ENCODE measurements around the gene DGKQ. TPM values are rescaled to one million over a fixed set of nuclear protein-coding genes. Genes with fewer than 3 reads are reported as not detected.
A peak's percentile ranks its signal among the peaks of the same experiment; 100 is the strongest.

The DGKQ gene, protein sequence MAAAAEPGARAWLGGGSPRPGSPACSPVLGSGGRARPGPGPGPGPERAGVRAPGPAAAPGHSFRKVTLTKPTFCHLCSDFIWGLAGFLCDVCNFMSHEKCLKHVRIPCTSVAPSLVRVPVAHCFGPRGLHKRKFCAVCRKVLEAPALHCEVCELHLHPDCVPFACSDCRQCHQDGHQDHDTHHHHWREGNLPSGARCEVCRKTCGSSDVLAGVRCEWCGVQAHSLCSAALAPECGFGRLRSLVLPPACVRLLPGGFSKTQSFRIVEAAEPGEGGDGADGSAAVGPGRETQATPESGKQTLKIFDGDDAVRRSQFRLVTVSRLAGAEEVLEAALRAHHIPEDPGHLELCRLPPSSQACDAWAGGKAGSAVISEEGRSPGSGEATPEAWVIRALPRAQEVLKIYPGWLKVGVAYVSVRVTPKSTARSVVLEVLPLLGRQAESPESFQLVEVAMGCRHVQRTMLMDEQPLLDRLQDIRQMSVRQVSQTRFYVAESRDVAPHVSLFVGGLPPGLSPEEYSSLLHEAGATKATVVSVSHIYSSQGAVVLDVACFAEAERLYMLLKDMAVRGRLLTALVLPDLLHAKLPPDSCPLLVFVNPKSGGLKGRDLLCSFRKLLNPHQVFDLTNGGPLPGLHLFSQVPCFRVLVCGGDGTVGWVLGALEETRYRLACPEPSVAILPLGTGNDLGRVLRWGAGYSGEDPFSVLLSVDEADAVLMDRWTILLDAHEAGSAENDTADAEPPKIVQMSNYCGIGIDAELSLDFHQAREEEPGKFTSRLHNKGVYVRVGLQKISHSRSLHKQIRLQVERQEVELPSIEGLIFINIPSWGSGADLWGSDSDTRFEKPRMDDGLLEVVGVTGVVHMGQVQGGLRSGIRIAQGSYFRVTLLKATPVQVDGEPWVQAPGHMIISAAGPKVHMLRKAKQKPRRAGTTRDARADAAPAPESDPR
- 9.6 TPM for total RNA-seq

DNA sequence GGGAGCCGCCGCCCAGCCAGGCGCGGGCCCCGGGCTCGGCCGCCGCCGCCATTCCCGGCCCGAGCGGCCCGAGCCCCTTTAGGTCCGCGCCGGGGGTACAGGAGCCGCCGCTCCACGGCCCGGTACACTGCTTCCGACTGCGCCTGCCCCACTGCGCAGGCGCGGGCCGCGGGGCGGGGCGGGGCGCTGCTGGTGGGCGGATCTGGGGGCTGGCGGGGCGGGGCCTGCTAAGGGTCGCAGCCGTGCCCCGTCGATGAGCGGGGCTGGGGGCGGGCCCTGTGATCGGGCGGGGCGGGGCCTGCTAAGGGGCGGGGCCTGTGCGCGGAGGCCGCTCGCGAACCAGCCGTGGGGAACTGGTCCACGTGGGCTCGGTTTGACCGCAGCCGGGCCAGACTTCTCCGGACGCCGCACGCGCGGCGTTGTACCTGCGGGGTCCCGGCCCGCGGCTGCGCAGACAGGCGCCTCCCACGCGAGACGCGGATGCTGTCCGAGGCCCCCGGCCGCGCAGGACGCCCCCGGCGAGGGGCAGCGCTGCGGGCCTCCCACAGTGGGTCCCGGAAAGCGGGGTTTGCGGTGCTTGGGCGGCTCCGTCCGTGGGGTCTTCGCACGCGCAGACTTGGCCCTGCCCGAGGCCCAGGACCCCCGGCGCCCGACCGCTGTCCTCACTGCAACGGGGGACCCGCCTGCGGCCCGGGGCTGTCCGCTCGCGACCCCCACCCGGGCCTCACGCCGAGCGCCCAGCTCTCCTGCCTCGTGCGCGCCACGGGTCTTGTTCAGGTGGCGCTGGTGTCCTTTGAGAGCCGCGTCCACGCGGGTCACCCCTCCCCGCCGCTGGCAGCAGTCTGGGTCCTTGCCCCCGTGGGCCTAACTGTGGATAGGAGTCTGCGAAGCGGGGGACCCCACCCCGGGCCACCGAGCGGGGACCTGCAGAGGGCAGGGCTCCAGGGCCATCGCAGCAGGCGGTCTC, at the start of gene DGKQ:
Gene DGKQ (minus strand): TSS at position 139 of the 967 bp plus-strand sequence. CDS start 87 bp downstream, at position 52.
- intact Hi-C loops (cut with DNase I), result no loop called here
- peak; percentile 98 for ATAC-seq

DNA sequence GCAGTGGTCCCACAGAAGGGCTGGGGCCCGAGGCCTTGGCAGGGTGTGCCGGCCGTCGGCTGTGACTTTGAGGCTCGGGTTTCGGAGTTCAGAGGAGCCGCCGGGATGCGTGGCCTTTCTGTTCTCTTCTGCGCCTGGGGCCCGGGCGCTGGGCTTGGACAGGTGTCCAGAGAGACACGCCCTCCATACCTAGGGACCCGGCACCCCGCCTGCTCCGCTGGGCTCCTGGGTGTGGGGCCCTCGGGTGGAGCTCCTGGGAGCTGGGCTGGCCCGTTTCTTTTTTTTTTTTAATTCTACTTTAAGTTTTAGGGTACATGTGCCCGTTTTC, 49.3 kb upstream of the DGKQ start:
- DNase-seq (ENCODE audit: low spot score), result no peak
- ATAC-seq, result no peak
- intact Hi-C loops (cut with DNase I), result no loop called here

More for the DNA sequence above, at the start of gene DGKQ:
- DNase-seq (ENCODE audit: low spot score), result peak; percentile 93

GRCh38 chr4:1022051-1022738, 48.8 kb upstream of the DGKQ start:
- ATAC-seq, result no peak
- intact Hi-C loops (cut with DNase I), result no loop called here
- DNase-seq (ENCODE audit: low spot score), result no peak

GRCh38 chr4:1021386-1022050, 48.1 kb upstream of the DGKQ start:
- intact Hi-C loops (cut with DNase I), result no loop called here
- no peak for ATAC-seq
- no peak for DNase-seq (ENCODE audit: low spot score)

DNA sequence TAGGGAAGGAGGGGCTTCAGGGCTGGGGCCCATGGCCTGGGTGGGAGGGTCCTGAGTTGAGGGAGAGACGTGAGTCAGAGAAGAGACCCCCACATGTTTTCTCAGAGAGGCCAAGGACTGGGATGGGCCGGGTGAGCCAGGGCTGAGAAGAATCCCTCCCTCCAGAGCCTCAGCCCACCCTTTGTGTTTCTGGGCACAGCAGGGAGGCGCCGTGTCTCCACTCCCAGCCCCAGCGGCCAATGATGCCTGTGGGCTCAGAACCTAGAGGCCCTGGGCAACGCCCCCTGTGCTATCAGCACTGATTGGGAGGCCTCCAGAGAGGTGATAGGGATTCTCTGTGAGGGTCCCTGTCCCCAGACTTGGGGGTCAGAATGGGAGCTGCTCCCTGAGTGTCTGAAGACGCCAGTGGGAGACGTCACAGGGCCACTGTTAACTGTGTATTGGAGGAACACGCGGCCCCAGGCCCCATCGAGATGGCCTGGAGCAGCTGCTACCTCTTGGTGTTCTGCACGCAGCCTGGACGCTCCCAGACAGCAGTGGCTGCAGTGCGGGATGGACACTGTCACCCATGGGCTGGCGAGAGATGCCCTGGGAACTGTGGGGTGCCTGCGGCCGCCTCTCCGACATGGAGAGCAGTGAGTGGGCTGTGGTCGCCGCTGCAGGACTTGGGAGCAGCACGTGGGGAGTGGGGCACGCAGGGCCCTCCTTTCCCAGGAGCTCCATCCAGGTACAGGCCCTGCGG, 46.5 kb upstream of the DGKQ start:
- no peak for ATAC-seq
- no peak for DNase-seq (ENCODE audit: low spot score)
- intact Hi-C loops (cut with DNase I), result no loop called here

GRCh38 chr4:1019320-1019719, 46.0 kb upstream of the DGKQ start:
- intact Hi-C loops (cut with DNase I), result no loop called here
- DNase-seq (ENCODE audit: low spot score), result no peak
- no peak for ATAC-seq

DNA sequence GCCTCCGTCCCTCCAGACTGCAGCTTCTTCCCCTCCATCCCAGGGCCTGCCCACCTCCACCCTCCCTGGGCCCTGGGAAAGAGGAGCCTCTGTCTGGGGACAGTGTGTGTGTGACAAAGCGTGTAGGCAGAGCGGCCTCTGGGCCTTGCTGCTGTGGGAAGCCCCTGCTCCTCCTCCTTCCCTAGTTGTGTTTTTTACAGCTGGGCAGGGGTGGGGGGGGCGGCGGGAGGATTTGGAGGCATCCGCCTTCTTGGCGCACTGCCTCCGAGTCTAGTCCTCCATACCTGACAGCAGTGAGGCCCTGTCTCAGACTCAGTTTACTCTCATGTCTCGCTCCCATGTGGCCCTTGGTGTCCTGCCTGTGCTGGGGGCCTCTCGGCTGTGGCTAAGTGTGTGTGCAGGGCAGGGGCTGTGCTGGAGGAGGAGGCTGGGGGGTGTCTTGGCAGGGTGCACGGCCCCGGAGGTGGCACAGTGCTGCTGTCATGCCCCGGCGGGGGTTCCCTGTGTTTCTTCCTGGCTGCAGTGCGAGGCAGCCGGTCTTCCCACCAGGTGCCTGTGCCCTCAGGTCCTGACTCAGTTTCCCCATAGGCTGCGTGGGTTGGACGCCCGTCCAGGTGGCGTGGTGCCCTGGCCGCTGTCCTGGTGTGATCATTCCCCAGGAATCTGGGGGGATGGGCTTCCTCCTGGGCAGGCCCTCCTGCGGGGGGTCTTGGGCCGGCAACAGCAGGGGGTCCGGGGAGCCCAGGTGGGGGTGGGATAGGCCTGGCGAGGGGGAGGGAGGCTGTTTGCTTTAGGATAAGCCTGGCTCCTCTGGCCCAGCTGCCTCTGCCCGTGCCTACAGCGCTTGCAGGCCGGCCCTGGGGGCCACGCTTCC, 45.0 kb upstream of the DGKQ start:
- DNase-seq (ENCODE audit: low spot score) (no peak), ATAC-seq (no peak)
- intact Hi-C loops (cut with DNase I), result no loop called here

DNA sequence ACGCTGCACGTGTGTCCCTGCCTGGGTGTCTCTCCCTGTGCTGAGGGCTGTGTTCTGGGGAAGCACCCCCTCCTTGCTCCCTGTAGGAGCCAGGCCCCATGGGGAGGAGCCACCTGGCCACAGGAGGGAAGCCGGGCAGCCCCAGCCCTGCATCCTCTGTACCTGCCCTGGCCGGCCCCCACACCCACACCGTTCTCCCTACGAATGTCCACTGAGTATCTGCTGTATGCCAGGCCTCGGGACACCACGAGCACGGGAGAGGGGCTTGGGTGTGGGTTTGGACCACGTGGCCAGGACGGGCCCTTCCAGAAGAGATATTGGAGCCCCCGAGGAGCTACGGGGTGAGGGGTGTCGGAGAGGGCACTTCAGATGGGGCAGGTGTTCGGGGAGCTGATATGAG, 44.3 kb upstream of the DGKQ start:
- intact Hi-C loops (cut with DNase I), result no loop called here
- DNase-seq (ENCODE audit: low spot score), result no peak
- ATAC-seq, result no peak

DNA sequence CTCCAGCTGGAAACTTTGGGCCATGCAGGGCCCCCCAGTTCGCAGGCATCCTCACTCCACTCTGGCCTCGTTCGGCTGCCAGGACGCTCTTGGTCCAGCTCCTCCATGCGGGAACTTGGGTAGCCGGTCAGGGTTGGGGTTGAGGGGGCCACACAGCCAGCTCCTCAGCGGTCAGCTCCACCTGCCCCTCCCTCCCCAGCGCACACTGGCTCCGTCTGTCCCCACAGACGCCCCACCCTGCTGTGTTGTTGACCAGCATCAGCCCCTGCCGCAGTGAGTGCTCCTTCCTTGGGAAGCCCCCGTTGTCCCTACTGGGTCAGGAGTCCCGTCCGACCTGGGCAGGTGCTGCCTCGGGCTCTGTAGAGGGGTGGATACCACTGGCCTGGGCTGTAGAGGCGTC, 43.8 kb upstream of the DGKQ start:
- DNase-seq (ENCODE audit: low spot score) (no peak), ATAC-seq (no peak)
- intact Hi-C loops (cut with DNase I), result no loop called here

DNA sequence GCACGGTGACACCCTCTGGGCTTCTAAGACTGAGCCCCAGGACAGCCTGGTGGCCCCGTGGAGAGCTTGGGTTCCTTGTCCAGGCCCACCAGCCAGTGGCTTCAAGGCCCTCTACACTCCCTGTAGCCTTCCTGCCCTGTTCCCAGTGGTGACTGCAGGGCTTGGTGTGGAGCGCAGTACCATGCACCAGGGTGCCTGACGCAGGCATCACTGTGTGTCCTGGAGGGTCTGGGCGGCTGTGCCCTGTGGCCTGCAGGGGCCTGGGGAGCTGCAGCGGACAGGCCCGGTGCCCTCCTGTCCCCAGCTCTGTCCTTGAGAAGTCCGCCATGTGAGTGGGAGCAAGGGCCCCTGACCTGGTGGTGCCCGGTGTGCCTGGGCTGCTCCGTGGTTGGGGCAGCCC, 42.4 kb upstream of the DGKQ start:
- intact Hi-C loops (cut with DNase I), result no loop called here
- ATAC-seq, result no peak

DNA sequence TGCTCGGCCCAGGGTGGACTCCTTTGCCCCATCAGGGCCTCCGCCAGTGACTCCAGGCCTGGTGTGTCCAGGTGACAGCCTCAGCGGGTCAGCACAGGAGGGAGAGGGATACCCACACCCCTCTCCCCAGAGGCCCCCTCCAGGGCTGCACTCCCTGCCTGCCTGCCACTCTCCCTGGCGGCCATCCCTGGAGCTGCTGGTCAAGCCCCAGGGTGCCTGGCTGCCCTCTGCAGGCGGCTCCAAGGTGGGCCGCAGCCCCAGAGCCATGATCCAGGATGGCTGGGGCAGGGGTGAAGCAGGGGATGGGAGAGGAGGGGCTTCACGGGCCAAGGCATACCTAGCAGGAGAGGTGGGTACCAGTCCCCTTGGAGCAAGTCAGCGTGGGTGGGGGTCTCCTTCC, 41.8 kb upstream of the DGKQ start:
- DNase-seq (ENCODE audit: low spot score), result no peak
- intact Hi-C loops (cut with DNase I), result no loop called here
- no peak for ATAC-seq

More for the DNA sequence above, 42.4 kb upstream of the DGKQ start:
- DNase-seq (ENCODE audit: low spot score), result no peak

DNA sequence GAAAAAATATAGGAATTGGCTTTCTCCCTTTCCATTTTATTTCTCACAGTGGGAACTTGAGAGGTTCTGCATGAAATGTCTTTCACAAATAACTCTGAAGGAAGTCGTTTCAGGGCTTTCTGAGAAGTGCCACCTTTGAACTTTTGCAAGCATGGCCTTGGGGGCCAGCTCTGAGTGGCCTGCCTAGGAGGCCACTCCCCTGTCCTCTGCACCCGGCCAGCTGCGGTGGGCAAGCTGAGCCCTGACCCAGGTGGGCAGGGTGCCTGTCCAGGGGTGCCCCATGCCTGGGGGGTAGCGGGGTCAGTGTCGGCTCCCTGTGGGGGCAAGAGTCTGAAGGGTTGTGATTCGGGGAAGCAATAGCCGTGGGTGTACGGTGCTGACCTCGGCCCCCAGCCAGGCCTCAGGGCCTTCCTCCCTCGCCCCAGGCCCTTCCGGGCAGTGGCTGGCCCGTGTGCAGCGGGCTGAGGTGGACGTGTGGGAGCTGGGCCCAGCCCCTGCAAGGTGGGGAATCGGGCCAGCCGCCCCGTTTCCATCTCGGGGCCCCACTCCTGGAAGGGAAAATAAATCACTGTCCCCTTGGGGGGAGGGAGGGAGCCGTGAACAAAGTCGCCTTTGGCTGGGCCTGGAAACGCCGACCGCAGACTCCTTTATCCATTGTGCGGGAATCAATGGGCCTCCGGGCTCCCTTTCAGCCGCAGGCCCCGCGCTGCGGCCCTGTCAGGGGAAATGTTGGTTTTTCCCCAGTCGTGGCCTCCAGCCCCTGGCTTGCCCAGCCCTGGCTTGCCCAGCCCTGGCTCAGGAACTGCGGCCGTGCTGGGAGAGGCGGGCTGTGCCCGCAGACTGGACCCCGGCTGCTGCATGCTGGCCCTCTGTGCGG, 41.2 kb upstream of the DGKQ start:
- no peak for DNase-seq (ENCODE audit: low spot score)
- intact Hi-C loops (cut with DNase I), result no loop called here
- no peak for ATAC-seq

DNA sequence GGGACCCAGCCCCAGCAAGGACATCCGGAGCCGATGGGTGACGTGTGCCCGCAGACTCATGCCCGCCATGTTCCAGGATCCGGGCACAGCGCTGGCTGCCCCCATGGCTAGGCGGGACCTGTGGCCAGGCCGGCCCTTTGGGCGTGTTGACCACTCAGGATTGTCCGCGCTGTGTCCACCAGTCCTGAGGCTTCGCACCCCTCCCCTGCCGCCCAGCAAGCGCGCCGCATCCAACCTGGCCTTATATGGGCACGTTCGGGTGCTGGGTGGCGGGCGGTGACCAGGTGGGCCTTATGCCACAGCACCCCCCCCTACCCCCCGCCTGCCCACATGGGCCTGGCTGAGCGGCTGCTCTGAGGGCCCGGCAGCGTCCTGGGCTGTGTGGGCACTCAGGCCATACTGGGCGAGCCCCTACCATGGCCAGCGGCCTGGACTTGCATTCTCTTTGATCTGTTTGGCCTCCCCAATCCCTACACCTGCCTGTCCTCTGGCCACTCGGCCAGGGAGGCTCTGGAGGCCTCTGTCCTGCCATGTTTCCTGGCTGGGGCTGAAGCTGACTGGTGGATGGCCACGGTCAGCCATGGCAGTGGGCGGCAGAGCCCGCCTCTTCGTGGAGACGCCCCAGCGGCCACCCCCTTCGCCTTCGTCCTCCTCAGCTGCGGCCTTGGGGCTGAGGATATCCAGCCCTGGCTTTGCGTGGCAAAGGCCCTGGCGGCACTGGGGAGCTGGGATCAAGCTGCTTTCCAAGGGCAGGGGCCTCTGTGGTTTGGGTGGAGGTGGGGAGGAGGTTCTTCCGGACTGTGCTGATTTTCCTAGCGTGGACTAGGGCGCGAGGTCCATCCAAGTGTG, 40.1 kb upstream of the DGKQ start:
- DNase-seq (ENCODE audit: low spot score), result no peak
- no peak for ATAC-seq
- intact Hi-C loops (cut with DNase I), result no loop called here

GRCh38 chr4:1012034-1012739, 38.8 kb upstream of the DGKQ start:
- ATAC-seq (no peak), DNase-seq (ENCODE audit: low spot score) (no peak)
- intact Hi-C loops (cut with DNase I), result no loop called here

Data from sciatic nerve (tissue), 2 donors.